ENCODE data around the gene CPA3. TPM values are rescaled to one million over a fixed set of nuclear protein-coding genes. Genes with fewer than 3 reads are reported as not detected.

CPA3 gene
- total and polyA plus RNA-seq, 2 of the 13 experiments (the other 11 are each of a cell fraction or from before 2014, with no cell fraction given) = not detected

DNA sequence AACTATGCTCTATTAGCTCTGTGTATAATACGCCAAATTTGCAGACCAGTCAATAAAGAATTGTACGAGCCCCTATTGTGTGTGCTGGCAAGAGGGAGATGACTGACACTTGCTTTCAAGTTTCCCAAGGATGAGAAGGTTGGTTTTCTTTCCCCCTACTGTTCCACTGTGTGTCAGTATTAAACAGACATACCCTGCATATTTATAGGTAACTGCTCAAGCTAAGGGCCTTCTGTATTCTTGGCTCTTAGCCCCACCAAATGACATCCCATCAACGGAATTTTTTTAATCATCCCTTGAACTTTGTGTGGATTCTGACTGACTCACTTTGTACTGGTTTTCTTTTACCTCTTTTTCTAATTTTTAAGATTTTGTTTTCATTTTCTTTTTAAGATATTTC is 65.7 kb downstream of the CPA3 start:
- FAIRE-seq = no peak
- H2AFZ ChIP-seq (ENCODE audit: low read length) = no peak overlapping the region
- no peak overlapping the region for H3K9ac ChIP-seq (ENCODE audit: insufficient read depth, low read depth, low read length)
- H3K4me3 ChIP-seq (replicated peaks in 1 of 3; ENCODE audit: insufficient read depth in 1 of 3, low read depth in 2 of 3, low read length in 3 of 3) = no peak overlapping the region
- in situ Hi-C loops (cut with HindIII; ENCODE audit: extremely low pct_ligation_motif_present, low pct_unique_long_range_greater_than_20kb) (no loop called here), intact Hi-C loops (cut with micrococcal nuclease; ENCODE audit: unreplicated experiment) (no loop called here)
- H3K4me1 ChIP-seq (ENCODE audit: insufficient read depth, low read length) = no peaks in the 10 kb centered on the region
- 36% methylated on average over 3 of the region's 3 CpGs for WGBS (ENCODE audit: low lambda C conversion rate)
- H3K27me3 ChIP-seq (ENCODE audit: control insufficient read depth in 1 of 2, insufficient read depth in 2 of 2, low read length in 2 of 2) = peaks cover 0 to 4% of the 10 kb centered on the region in 2 experiments; a peak in 2 of 5 replicates
- POLR2A ChIA-PET = no interaction called here
- H4K20me1 ChIP-seq (ENCODE audit: insufficient read depth, low read length) = no peaks in the 10 kb centered on the region
- CTCF ChIA-PET (ENCODE audit: low intra/inter-chr PET ratio, low total read pairs) = no interaction called here
- TF ChIP-seq NCOA5 (CRISPR knock-in tag; IDR thresholded peaks at IDR 0.05) (no peak), CREM (IDR thresholded peaks at IDR 0.05) (no peak), CREM (CRISPR knock-in tag; IDR thresholded peaks at IDR 0.05) (no peak), NFYB (CRISPR knock-in tag; IDR thresholded peaks at IDR 0.05) (no peak), NFE2 (CRISPR knock-in tag; IDR thresholded peaks at IDR 0.05) (no peak), ZBTB38 (CRISPR knock-in tag; IDR thresholded peaks at IDR 0.05) (no peak), ZZZ3 (CRISPR knock-in tag; IDR thresholded peaks at IDR 0.05; ENCODE audit: borderline replicate concordance) (no peak), ZBTB7B (CRISPR knock-in tag; IDR thresholded peaks at IDR 0.05) (no peak)
- TF ChIP-seq, protein P1, sequence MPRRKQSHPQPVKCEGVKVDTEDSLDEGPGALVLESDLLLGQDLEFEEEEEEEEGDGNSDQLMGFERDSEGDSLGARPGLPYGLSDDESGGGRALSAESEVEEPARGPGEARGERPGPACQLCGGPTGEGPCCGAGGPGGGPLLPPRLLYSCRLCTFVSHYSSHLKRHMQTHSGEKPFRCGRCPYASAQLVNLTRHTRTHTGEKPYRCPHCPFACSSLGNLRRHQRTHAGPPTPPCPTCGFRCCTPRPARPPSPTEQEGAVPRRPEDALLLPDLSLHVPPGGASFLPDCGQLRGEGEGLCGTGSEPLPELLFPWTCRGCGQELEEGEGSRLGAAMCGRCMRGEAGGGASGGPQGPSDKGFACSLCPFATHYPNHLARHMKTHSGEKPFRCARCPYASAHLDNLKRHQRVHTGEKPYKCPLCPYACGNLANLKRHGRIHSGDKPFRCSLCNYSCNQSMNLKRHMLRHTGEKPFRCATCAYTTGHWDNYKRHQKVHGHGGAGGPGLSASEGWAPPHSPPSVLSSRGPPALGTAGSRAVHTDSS (CRISPR knock-in tag; conservative IDR thresholded peaks at IDR 0.05) = no peak
- TF ChIP-seq, protein P2, sequence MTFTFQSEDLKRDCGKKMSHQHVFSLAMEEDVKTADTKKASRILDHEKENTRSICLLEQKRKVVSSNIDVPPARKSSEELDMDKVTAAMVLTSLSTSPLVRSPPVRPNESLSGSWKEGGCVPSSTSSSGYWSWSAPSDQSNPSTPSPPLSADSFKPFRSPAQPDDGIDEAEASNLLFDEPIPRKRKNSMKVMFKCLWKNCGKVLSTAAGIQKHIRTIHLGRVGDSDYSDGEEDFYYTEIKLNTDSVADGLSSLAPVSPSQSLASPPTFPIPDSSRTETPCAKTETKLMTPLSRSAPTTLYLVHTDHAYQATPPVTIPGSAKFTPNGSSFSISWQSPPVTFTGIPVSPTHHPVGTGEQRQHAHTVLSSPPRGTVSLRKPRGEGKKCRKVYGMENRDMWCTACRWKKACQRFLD (CRISPR knock-in tag; IDR thresholded peaks at IDR 0.05; ENCODE audit: borderline replicate concordance) = no peak
- TF ChIP-seq, protein P3, sequence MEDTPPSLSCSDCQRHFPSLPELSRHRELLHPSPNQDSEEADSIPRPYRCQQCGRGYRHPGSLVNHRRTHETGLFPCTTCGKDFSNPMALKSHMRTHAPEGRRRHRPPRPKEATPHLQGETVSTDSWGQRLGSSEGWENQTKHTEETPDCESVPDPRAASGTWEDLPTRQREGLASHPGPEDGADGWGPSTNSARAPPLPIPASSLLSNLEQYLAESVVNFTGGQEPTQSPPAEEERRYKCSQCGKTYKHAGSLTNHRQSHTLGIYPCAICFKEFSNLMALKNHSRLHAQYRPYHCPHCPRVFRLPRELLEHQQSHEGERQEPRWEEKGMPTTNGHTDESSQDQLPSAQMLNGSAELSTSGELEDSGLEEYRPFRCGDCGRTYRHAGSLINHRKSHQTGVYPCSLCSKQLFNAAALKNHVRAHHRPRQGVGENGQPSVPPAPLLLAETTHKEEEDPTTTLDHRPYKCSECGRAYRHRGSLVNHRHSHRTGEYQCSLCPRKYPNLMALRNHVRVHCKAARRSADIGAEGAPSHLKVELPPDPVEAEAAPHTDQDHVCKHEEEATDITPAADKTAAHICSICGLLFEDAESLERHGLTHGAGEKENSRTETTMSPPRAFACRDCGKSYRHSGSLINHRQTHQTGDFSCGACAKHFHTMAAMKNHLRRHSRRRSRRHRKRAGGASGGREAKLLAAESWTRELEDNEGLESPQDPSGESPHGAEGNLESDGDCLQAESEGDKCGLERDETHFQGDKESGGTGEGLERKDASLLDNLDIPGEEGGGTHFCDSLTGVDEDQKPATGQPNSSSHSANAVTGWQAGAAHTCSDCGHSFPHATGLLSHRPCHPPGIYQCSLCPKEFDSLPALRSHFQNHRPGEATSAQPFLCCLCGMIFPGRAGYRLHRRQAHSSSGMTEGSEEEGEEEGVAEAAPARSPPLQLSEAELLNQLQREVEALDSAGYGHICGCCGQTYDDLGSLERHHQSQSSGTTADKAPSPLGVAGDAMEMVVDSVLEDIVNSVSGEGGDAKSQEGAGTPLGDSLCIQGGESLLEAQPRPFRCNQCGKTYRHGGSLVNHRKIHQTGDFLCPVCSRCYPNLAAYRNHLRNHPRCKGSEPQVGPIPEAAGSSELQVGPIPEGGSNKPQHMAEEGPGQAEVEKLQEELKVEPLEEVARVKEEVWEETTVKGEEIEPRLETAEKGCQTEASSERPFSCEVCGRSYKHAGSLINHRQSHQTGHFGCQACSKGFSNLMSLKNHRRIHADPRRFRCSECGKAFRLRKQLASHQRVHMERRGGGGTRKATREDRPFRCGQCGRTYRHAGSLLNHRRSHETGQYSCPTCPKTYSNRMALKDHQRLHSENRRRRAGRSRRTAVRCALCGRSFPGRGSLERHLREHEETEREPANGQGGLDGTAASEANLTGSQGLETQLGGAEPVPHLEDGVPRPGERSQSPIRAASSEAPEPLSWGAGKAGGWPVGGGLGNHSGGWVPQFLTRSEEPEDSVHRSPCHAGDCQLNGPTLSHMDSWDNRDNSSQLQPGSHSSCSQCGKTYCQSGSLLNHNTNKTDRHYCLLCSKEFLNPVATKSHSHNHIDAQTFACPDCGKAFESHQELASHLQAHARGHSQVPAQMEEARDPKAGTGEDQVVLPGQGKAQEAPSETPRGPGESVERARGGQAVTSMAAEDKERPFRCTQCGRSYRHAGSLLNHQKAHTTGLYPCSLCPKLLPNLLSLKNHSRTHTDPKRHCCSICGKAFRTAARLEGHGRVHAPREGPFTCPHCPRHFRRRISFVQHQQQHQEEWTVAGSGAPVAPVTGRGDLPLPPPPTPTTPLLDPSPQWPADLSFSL (CRISPR knock-in tag; IDR thresholded peaks at IDR 0.05) = no peak
- TF ChIP-seq, protein P4, sequence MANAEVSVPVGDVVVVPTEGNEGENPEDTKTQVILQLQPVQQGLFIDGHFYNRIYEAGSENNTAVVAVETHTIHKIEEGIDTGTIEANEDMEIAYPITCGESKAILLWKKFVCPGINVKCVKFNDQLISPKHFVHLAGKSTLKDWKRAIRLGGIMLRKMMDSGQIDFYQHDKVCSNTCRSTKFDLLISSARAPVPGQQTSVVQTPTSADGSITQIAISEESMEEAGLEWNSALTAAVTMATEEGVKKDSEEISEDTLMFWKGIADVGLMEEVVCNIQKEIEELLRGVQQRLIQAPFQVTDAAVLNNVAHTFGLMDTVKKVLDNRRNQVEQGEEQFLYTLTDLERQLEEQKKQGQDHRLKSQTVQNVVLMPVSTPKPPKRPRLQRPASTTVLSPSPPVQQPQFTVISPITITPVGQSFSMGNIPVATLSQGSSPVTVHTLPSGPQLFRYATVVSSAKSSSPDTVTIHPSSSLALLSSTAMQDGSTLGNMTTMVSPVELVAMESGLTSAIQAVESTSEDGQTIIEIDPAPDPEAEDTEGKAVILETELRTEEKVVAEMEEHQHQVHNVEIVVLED (CRISPR knock-in tag; IDR thresholded peaks at IDR 0.05; ENCODE audit: borderline replicate concordance) = no peak
- TF ChIP-seq, protein P5, sequence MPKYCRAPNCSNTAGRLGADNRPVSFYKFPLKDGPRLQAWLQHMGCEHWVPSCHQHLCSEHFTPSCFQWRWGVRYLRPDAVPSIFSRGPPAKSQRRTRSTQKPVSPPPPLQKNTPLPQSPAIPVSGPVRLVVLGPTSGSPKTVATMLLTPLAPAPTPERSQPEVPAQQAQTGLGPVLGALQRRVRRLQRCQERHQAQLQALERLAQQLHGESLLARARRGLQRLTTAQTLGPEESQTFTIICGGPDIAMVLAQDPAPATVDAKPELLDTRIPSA (CRISPR knock-in tag; IDR thresholded peaks at IDR 0.05; ENCODE audit: borderline replicate concordance) = no peak
- H3K4me2 ChIP-seq (ENCODE audit: low read depth, low read length) = no peak overlapping the region
- no peak for DNase-seq (ENCODE audit: low spot score)
- H3K27ac ChIP-seq (ENCODE audit: extremely low read length, insufficient read depth, low read length) = no peak overlapping the region
- no peaks in the 10 kb centered on the region for H3K9me3 ChIP-seq (ENCODE audit: low read length)
- BruUV-seq (replicated peaks) = no TSS peak
- no peak for ATAC-seq
- no peaks in the 10 kb centered on the region for H3K36me3 ChIP-seq (replicated peaks in 1 of 2; ENCODE audit: control insufficient read depth in 1 of 2, insufficient read depth in 2 of 2, low read length in 2 of 2)
- no peaks in the 10 kb centered on the region for H3K79me2 ChIP-seq (ENCODE audit: insufficient read depth, low read length)

Data from HepG2 (cell line).